HCT116 (cell line): ENCODE results near the gene SWT1. TPM values are rescaled to one million over a fixed set of nuclear protein-coding genes. Genes with fewer than 3 reads are reported as not detected.

Experiments used
- ATAC-seq: fragments of 200-7000 bp; cut with Tn5 transposase; 2 replicates; pipeline ENCODE4 v1.9.1; 2020; ENCODE audit warnings: mild to moderate bottlenecking, moderate library complexity
- BruUV-seq: library from RNA; stranded (reverse); fragments of 400-500 nt; replicated peaks from 2 replicates; lab custom pipeline; 2021; lab: Mats Ljungman, UMichigan
- CTCF ChIA-PET: fragments of 300-600 bp; sonication (Branson Sonifier 250); formaldehyde crosslinking; loops from one replicate; lab custom pipeline; 2021; ENCODE audit warnings: antibody characterized with exemption; lab: Charles Lee
- POLR2A ChIA-PET: fragments of 300-600, 350-600 bp; sonication (Branson Sonifier 250); formaldehyde crosslinking; loops from one replicate; lab custom pipeline; 2021; ENCODE audit warnings: antibody characterized with exemption; lab: Charles Lee
- RAD21 ChIA-PET, 2 experiments: fragments of 300-600 bp; sonication (Branson Sonifier 250); formaldehyde crosslinking; loops; one replicate each; lab custom pipeline; 2023; ENCODE audit warnings: low total read pairs in 2 of 2; ENCODE audit not compliant: uncharacterized antibody in 2 of 2, unreplicated experiment in 2 of 2, low non-redundant PET in 1 of 2; lab: Charles Lee
- DNase-seq: peaks from one replicate; pipeline ENCODE4 v3.0.0-alpha.2; 2010; ENCODE audit warnings: low read depth, low spot score
- H2AFZ ChIP-seq: fragments of 200-600 bp; shearing (Covaris generic), sonication (generic); 2 replicates; pipeline ENCODE4 v1.6.1; 2017; ENCODE audit warnings: low read depth, mixed run types, mixed read lengths, antibody characterized with exemption, low read length; ENCODE audit not compliant: poor library complexity, severe bottlenecking
- H3K27ac ChIP-seq: 2 replicates; pipeline ENCODE4 v1.5.1; 2012; ENCODE audit warnings: low read depth, low read length
- H3K27me3 ChIP-seq: fragments of 200-600 bp; sonication (generic); 2 replicates; pipeline ENCODE4 v1.6.1; 2016; ENCODE audit warnings: mixed run types, low read length, mixed read lengths; ENCODE audit not compliant: insufficient read depth
- H3K36me3 ChIP-seq, 2 experiments: fragments of 200-500 bp in 1 of 2; fragments of 200-600 bp in 1 of 2; sonication (Bioruptor generic) in 1 of 2; sonication (generic) in 1 of 2; 2 replicates each; pipeline versions ENCODE4 v1.5.1 to v1.6.1; 2014 to 2016; ENCODE audit warnings: low read length in 2 of 2, inconsistent platforms in 1 of 2, mixed read lengths in 1 of 2, mixed run types in 1 of 2; ENCODE audit not compliant: insufficient read depth in 2 of 2, control insufficient read depth in 1 of 2
- H3K4me1 ChIP-seq, 2 experiments: fragments of 200-600 bp in 1 of 2; sonication (generic) in 1 of 2; 2 replicates each; pipeline versions ENCODE4 v1.5.1 to v1.6.1; 2012 to 2017; ENCODE audit warnings: low read length in 2 of 2, inconsistent platforms in 1 of 2, mild to moderate bottlenecking in 1 of 2, mixed read lengths in 1 of 2, mixed run types in 1 of 2, moderate library complexity in 1 of 2; ENCODE audit not compliant: insufficient read depth in 2 of 2, control insufficient read depth in 1 of 2
- H3K4me2 ChIP-seq: fragments of 200-600 bp; sonication (generic); 2 replicates; pipeline ENCODE4 v1.6.1; 2017; ENCODE audit warnings: mixed run types, low read length, mixed read lengths
- H3K4me3 ChIP-seq, 2 experiments: fragments of 200-600 bp in 1 of 2; sonication (generic) in 1 of 2; replicated peaks in 1 of 2; 2 replicates each; pipeline ENCODE4 v1.5.1; 2011 to 2016; ENCODE audit warnings: low read length in 2 of 2, control low read depth in 1 of 2, low read depth in 1 of 2, mild to moderate bottlenecking in 1 of 2, mixed read lengths in 1 of 2, mixed run types in 1 of 2
- H3K79me2 ChIP-seq: fragments of 200-600 bp; sonication (generic); 2 replicates; pipeline ENCODE4 v1.6.1; 2017; ENCODE audit warnings: mild to moderate bottlenecking, mixed run types, low read length, moderate library complexity, mixed read lengths; ENCODE audit not compliant: insufficient read depth
- H3K9ac ChIP-seq: fragments of 200-600 bp; sonication (generic); 2 replicates; pipeline ENCODE4 v1.6.1; 2016; ENCODE audit warnings: low read length, mixed read lengths
- H3K9me2 ChIP-seq: fragments of 200-600 bp; sonication (generic), shearing (Covaris generic); 2 replicates; pipeline ENCODE4 v1.6.1; 2017; ENCODE audit warnings: mixed run types, mild to moderate bottlenecking, moderate library complexity; ENCODE audit not compliant: insufficient read depth
- H3K9me3 ChIP-seq, 2 experiments: fragments of 200-500 bp in 1 of 2; fragments of 200-600 bp in 1 of 2; sonication (Bioruptor generic) in 1 of 2; sonication (generic) in 1 of 2; 2 replicates each; pipeline ENCODE4 v1.6.1; 2014 to 2017; ENCODE audit warnings: low read length in 2 of 2, mixed read lengths in 2 of 2, inconsistent platforms in 1 of 2, low read depth in 1 of 2, mild to moderate bottlenecking in 1 of 2, mixed run types in 1 of 2, moderate library complexity in 1 of 2; ENCODE audit not compliant: control insufficient read depth in 1 of 2, insufficient read depth in 1 of 2
- H4K20me1 ChIP-seq: fragments of 200-600 bp; sonication (generic), shearing (Covaris generic); 2 replicates; pipeline ENCODE4 v1.6.1; 2017; ENCODE audit warnings: mixed run types, mild to moderate bottlenecking, moderate library complexity; ENCODE audit not compliant: insufficient read depth
- CBX3 ChIP-seq: IDR thresholded peaks from 2 replicates; pipeline ENCODE4 v1.6.1; 2012; ENCODE audit warnings: low read depth
- CEBPB ChIP-seq: IDR thresholded peaks from 2 replicates; pipeline ENCODE4 v1.6.1; 2012; ENCODE audit warnings: low read depth
- EGR1 ChIP-seq: IDR thresholded peaks from 2 replicates; pipeline ENCODE4 v1.6.1; 2012; ENCODE audit warnings: low read depth
- ELF1 ChIP-seq: IDR thresholded peaks from 2 replicates; pipeline ENCODE4 v1.6.1; 2012; ENCODE audit warnings: low read depth, borderline replicate concordance
- EZH2phosphoT487 ChIP-seq: fragments of 200-600 bp; IDR thresholded peaks from 2 replicates; pipeline ENCODE4 v1.6.1; 2018; ENCODE audit warnings: antibody characterized with exemption, borderline replicate concordance
- JUND ChIP-seq: IDR thresholded peaks from 2 replicates; pipeline ENCODE4 v1.6.1; 2012
- POLR2A ChIP-seq: IDR thresholded peaks from 2 replicates; pipeline ENCODE4 v1.7.0; 2011; ENCODE audit warnings: borderline replicate concordance; ENCODE audit not compliant: insufficient read depth, insufficient read length; ENCODE audit errors: extremely low read depth
- POLR2AphosphoS5 ChIP-seq: IDR thresholded peaks from 2 replicates; pipeline ENCODE4 v1.6.1; 2011; ENCODE audit warnings: mild to moderate bottlenecking, low read depth, low read length, moderate library complexity
- RAD21 ChIP-seq: IDR thresholded peaks from 2 replicates; pipeline ENCODE4 v1.6.1; 2012; ENCODE audit warnings: low read depth, mild to moderate bottlenecking
- SP1 ChIP-seq: IDR thresholded peaks from 2 replicates; pipeline ENCODE4 v1.6.1; 2012; ENCODE audit warnings: low read depth
- TCF7L2 ChIP-seq: IDR thresholded peaks from 2 replicates; pipeline ENCODE4 v1.7.0; 2011; ENCODE audit warnings: borderline replicate concordance, inconsistent platforms; ENCODE audit not compliant: insufficient read depth, insufficient read length; ENCODE audit errors: extremely low read depth
- YY1 ChIP-seq: IDR thresholded peaks from 2 replicates; pipeline ENCODE4 v1.6.1; 2011; ENCODE audit warnings: low read length, low read depth, moderate library complexity, mild to moderate bottlenecking; ENCODE audit not compliant: insufficient replicate concordance; ENCODE audit errors: extremely low read depth
- intact Hi-C: fragments of 100-400 bp; cut with micrococcal nuclease; formaldehyde crosslinking; loops from 2 replicates; pipeline ENCODE4 v1.10.0; 2022
- total RNA-seq: library from RNA; stranded (reverse); gene quantifications from one replicate; pipeline ENCODE4 v1.2.1, GENCODE V29; 2021; ENCODE audit not compliant: unreplicated experiment
- TF ChIP-seq, protein P1 (sequence below): IDR thresholded peaks from 2 replicates; pipeline ENCODE4 v1.6.1; 2012

The SWT1 gene
- total RNA-seq, 1 experiment from 2014 or later, result 3.3 TPM

DNA sequence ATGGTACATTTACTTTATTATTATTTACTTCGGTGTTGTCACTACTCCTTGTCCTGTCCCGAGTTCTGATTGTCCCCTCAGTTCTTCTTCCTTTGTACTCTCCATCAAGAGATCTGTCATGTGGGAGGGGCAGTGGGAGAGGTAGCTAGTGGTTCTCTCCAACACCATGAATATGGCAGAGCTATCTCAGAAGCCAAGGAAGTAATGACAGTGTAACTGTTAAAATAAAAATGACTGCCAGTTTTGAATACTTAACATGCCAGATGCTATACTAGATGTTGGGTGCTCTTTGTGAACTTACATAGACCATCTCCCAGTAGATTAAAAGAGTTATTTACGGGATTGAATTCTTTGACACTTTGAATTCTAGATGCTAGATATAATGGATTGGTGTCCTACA, 131.5 kb downstream of the SWT1 start (continued):
- TF ChIP-seq, protein P1, sequence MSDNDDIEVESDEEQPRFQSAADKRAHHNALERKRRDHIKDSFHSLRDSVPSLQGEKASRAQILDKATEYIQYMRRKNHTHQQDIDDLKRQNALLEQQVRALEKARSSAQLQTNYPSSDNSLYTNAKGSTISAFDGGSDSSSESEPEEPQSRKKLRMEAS, result no peak
- TF ChIP-seq POLR2A (no peak), ELF1 (no peak), RAD21 (no peak), EZH2phosphoT487 (no peak), TCF7L2 (no peak), POLR2AphosphoS5 (no peak), JUND (no peak), CBX3 (no peak)

DNA sequence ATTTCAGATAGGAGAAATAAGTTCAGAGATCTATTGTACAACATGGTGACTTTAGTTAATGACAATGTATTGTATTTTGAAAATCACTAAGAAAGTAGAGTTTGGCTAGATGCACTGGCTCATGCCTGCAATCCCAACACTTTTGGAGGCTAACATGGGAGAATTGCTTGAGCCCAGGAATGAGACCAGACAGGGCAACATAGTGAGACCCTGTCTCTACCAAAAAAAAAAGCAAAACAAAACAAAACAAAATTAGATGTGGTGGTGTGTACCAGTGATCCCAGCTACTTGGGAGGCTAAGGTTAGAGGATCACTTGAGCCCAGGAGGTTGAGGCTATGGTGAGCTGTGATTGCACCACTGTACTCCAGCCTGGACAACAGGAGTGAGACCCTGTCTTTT, 132.9 kb downstream of the SWT1 start:
- BruUV-seq, result no TSS peak
- Histone ChIP-seq H3K9me3 (no peaks in the 10 kb centered on the region), H3K4me1 (no peaks in the 10 kb centered on the region), H3K9ac (no peak overlapping the region), H3K4me3 (no peak overlapping the region), H3K4me2 (no peak overlapping the region), H2AFZ (no peak overlapping the region), H3K27me3 (no peaks in the 10 kb centered on the region), H3K79me2 (no peaks in the 10 kb centered on the region), H3K36me3 (0 out of 4 replicates have a peak, but pooled peaks cover 0 to under 1% of the 10 kb centered on the region in 2 experiments), H3K27ac (no peak overlapping the region), H4K20me1 (no peaks in the 10 kb centered on the region), H3K9me2 (no peaks in the 10 kb centered on the region)
- POLR2A ChIA-PET, result no interaction called here
- no peak for ATAC-seq
- RAD21 ChIA-PET, result no interaction called here
- intact Hi-C loops, result no loop called here
- no peak for TF ChIP-seq YY1
- no peak for TF ChIP-seq CBX3
- no peak for TF ChIP-seq POLR2A
- TF ChIP-seq CEBPB, result no peak
- no peak for TF ChIP-seq SP1
- TF ChIP-seq EGR1, result no peak
- CTCF ChIA-PET, result no interaction called here
- no peak for DNase-seq
